A549 (cell line): ENCODE results near the gene RNASEH1. TPM values are rescaled to one million over a fixed set of nuclear protein-coding genes. Genes with fewer than 3 reads are reported as not detected.
A peak's percentile ranks its signal among the peaks of the same experiment; 100 is the strongest.

ENCODE experiments used
- ATAC-seq, 2 experiments: fragments of 200-7000 bp in 1 of 2; fragments of >200 bp in 1 of 2; cut with Nextera tagmentation in 1 of 2; cut with Tn5 transposase in 1 of 2; 3 replicates each; pipeline versions ENCODE4 v1.8.0 to v1.9.1; 2018 to 2020; ENCODE audit warnings: mild to moderate bottlenecking in 1 of 2, moderate library complexity in 1 of 2
- CTCF ChIA-PET: fragments of 300-600 bp; sonication (Branson Sonifier 250); formaldehyde crosslinking; extraction: SDS; loops from one replicate; lab custom pipeline; 2021; ENCODE audit warnings: antibody characterized with exemption, inconsistent platforms; lab: Yijun Ruan, JAX
- POLR2A ChIA-PET: fragments of 350-600 bp; formaldehyde crosslinking; extraction: SDS; loops from one replicate; lab custom pipeline; 2021; ENCODE audit warnings: antibody characterized with exemption, inconsistent platforms; lab: Yijun Ruan, JAX
- DNase-seq, 2 experiments: peaks; one replicate each; pipeline versions ENCODE4 v3.0.0 to v3.0.0-alpha.2; 2011 to 2016; ENCODE audit warnings: low read depth in 1 of 2, low spot score in 1 of 2
- FAIRE-seq: peaks from 2 replicates; lab custom pipeline; 2011; peaks lifted over from hg19 to GRCh38; lab: Jason Lieb, UNC
- H3K27ac ChIP-seq, 2 experiments: fragments of >200 bp; sonication (Bioruptor Twin); formaldehyde crosslinking; 3 replicates each; pipeline ENCODE4 v1.5.1; 2016 to 2017
- H3K4me1 ChIP-seq: fragments of >200 bp; sonication (Bioruptor Twin); formaldehyde crosslinking; 3 replicates; pipeline ENCODE4 v1.6.1; 2016
- H3K4me2 ChIP-seq: fragments of >200 bp; sonication (Bioruptor Twin); formaldehyde crosslinking; 3 replicates; pipeline ENCODE4 v1.6.1; 2016
- H3K4me3 ChIP-seq: fragments of >200 bp; sonication (Bioruptor Twin); formaldehyde crosslinking; 3 replicates; pipeline ENCODE4 v1.5.1; 2016
- H3K9me3 ChIP-seq: fragments of >200 bp; sonication (Bioruptor Twin); formaldehyde crosslinking; 3 replicates; pipeline ENCODE4 v1.6.1; 2016
- ATOH8 ChIP-seq: fragments of 250-450 bp; sonication (Bioruptor Pico); IDR thresholded peaks from 2 replicates; pipeline ENCODE4 v1.5.0; 2020; ENCODE audit warnings: low read depth, mild to moderate bottlenecking, moderate library complexity
- CBX8 ChIP-seq: fragments of 200-600 bp; sonication (generic); IDR thresholded peaks from 2 replicates; pipeline ENCODE4 v1.6.1; 2016
- CEBPB ChIP-seq, 2 experiments: fragments of >200 bp in 1 of 2; sonication (Bioruptor Twin) in 1 of 2; formaldehyde crosslinking in 1 of 2; IDR thresholded peaks; 2 replicates each; pipeline ENCODE4 v1.6.1; 2012 to 2016
- CTCF ChIP-seq: fragments of >200 bp; sonication (Bioruptor Twin); formaldehyde crosslinking; IDR thresholded peaks from 3 replicates; pipeline ENCODE4 v1.5.1; 2016
- E2F6 ChIP-seq: IDR thresholded peaks from 2 replicates; pipeline ENCODE4 v1.6.1; 2012; ENCODE audit warnings: low read depth, borderline replicate concordance
- EHF ChIP-seq: fragments of 250-450 bp; sonication (Bioruptor Pico); IDR thresholded peaks from 2 replicates; pipeline ENCODE4 v1.5.0; 2020; ENCODE audit warnings: mild to moderate bottlenecking
- EHMT2 ChIP-seq: fragments of 200-600 bp; sonication (generic); IDR thresholded peaks from 2 replicates; pipeline ENCODE4 v1.6.1; 2016; ENCODE audit warnings: antibody characterized with exemption, low read depth, mild to moderate bottlenecking, moderate library complexity
- EP300 ChIP-seq, 2 experiments: fragments of >200 bp; sonication (Bioruptor Twin); formaldehyde crosslinking; IDR thresholded peaks; 2 replicates in 1 of 2; 3 replicates in 1 of 2; pipeline ENCODE4 v1.6.1; 2016 to 2017
- ESRRA ChIP-seq: fragments of 150-350 bp; IDR thresholded peaks from 2 replicates; pipeline ENCODE4 v1.6.1; 2014; ENCODE audit warnings: mild to moderate bottlenecking, low read length, borderline replicate concordance
- FOXS1 ChIP-seq: fragments of 250-450 bp; sonication (Bioruptor Pico); IDR thresholded peaks from 2 replicates; pipeline ENCODE4 v1.5.0; 2020; ENCODE audit warnings: mild to moderate bottlenecking, moderate library complexity
- GATA3 ChIP-seq: IDR thresholded peaks from 2 replicates; pipeline ENCODE4 v1.6.1; 2012; ENCODE audit warnings: borderline replicate concordance
- HDAC2 ChIP-seq: fragments of 200-600 bp; sonication (generic); IDR thresholded peaks from 2 replicates; pipeline ENCODE4 v1.6.1; 2016
- HES2 ChIP-seq: fragments of >200 bp; sonication (Bioruptor Twin); formaldehyde crosslinking; IDR thresholded peaks from 2 replicates; pipeline ENCODE4 v1.6.1; 2016
- JUN ChIP-seq, 2 experiments: fragments of >200 bp; sonication (Bioruptor Twin); formaldehyde crosslinking; IDR thresholded peaks; 2 replicates in 1 of 2; 3 replicates in 1 of 2; pipeline ENCODE4 v1.6.1; 2016 to 2017
- JUNB ChIP-seq: fragments of >200 bp; sonication (Bioruptor Twin); formaldehyde crosslinking; IDR thresholded peaks from 2 replicates; pipeline ENCODE4 v1.6.1; 2016
- NFE2L2 ChIP-seq: fragments of 150-350 bp; conservative IDR thresholded peaks from 2 replicates; pipeline ENCODE4 v1.6.1; 2014; ENCODE audit warnings: low read length
- NPAS2 ChIP-seq: fragments of 250-450 bp; sonication (Bioruptor Pico); IDR thresholded peaks from 2 replicates; pipeline ENCODE4 v1.8.0; 2022; ENCODE audit warnings: mild to moderate bottlenecking, moderate library complexity, borderline replicate concordance
- POLR2A ChIP-seq: IDR thresholded peaks from 2 replicates; pipeline ENCODE4 v1.6.1; 2012; ENCODE audit warnings: mild to moderate bottlenecking, low read length
- RAD21 ChIP-seq, 2 experiments: fragments of >200 bp in 1 of 2; sonication (Bioruptor Twin) in 1 of 2; formaldehyde crosslinking in 1 of 2; IDR thresholded peaks in 1 of 2; conservative IDR thresholded peaks in 1 of 2; 2 replicates in 1 of 2; 3 replicates in 1 of 2; pipeline ENCODE4 v1.6.1; 2012 to 2018; ENCODE audit warnings: inconsistent platforms in 1 of 2
- RARB ChIP-seq: fragments of 250-450 bp; sonication (Bioruptor Pico); IDR thresholded peaks from 2 replicates; pipeline ENCODE4 v1.8.0; 2021; ENCODE audit warnings: mild to moderate bottlenecking, moderate library complexity
- RCOR1 ChIP-seq: fragments of 150-350 bp; IDR thresholded peaks from 2 replicates; pipeline ENCODE4 v1.6.1; 2014; ENCODE audit warnings: antibody characterized with exemption, low read length, low read depth
- RNF2 ChIP-seq: fragments of 200-600 bp; sonication (generic); IDR thresholded peaks from 2 replicates; pipeline ENCODE4 v1.6.1; 2016; ENCODE audit warnings: low read depth, mild to moderate bottlenecking, antibody characterized with exemption, moderate library complexity, borderline replicate concordance
- USF2 ChIP-seq: fragments of 450-650 bp; IDR thresholded peaks from 2 replicates; pipeline ENCODE4 v1.6.1; 2014; ENCODE audit warnings: antibody characterized with exemption
- ZC3H11A ChIP-seq: fragments of 450-650 bp; IDR thresholded peaks from 2 replicates; pipeline ENCODE4 v1.6.1; 2014; ENCODE audit warnings: antibody characterized with exemption, mild to moderate bottlenecking
- ZFP36 ChIP-seq: fragments of 450-650 bp; IDR thresholded peaks from 2 replicates; pipeline ENCODE4 v1.6.1; 2014; ENCODE audit warnings: borderline replicate concordance; ENCODE audit not compliant: partially characterized antibody
- ZSCAN20 ChIP-seq: fragments of 250-450 bp; sonication (Bioruptor Pico); IDR thresholded peaks from 2 replicates; pipeline ENCODE4 v1.8.0; 2022; ENCODE audit warnings: mild to moderate bottlenecking, moderate library complexity
- WGBS: methylation state at CpG from one replicate; pipeline ENCODE4 v1.1.6; 2017; ENCODE audit errors: missing lambda C conversion rate; 5-methylcytosine and 5-hydroxymethylcytosine counted together
- polyA plus RNA-seq, 4 experiments: library from polyadenylated mRNA; depleted of rRNA in 3 of 4; stranded (reverse); fragments of >200 nt; fragmentation: RNase III in 1 of 4; extraction: RNeasy Plus Mini Kit Qiagen cat#74134 plus additional on column Dnase treatment in 1 of 4; gene quantifications; 2 replicates in 3 of 4; 3 replicates in 1 of 4; pipeline ENCODE4 v1.2.3, GENCODE V29; 2011 to 2017

Gene RNASEH1
- polyA plus RNA-seq, 2 of the 4 experiments (the other 2 are of a cell fraction) = 54.3 to 55.3 TPM

- ATAC-seq = no peak
- Histone ChIP-seq H3K4me2 (no peak overlapping the region), H3K27ac (peak overlapping the region; percentile 87 to 95; a peak in 5 of 6 replicates), H3K9me3 (no peaks in the 10 kb centered on the region), H3K4me1 (peaks cover 22% of the 10 kb centered on the region), H3K4me3 (no peak overlapping the region)
- FAIRE-seq = no peak
- 93% methylated on average over 18 of the region's 19 CpGs for WGBS
- no peak for TF ChIP-seq RARB (CRISPR knock-in tag)
- TF ChIP-seq EHF (CRISPR knock-in tag) = no peak
- TF ChIP-seq CBX8 = no peak
- TF ChIP-seq EHMT2 = no peak
- no peak for TF ChIP-seq JUNB
- no peak for TF ChIP-seq USF2
- TF ChIP-seq JUN (IDR thresholded peaks at IDR 0.05) = no peak
- no peak for TF ChIP-seq ZFP36
- TF ChIP-seq ATOH8 (CRISPR knock-in tag) = no peak
- TF ChIP-seq EP300 (IDR thresholded peaks at IDR 0.05) = no peak
- no peak for TF ChIP-seq ZSCAN20 (CRISPR knock-in tag)
- TF ChIP-seq GATA3 = no peak
- TF ChIP-seq NPAS2 = no peak
- TF ChIP-seq HDAC2 = no peak
- TF ChIP-seq ESRRA = no peak
- TF ChIP-seq NFE2L2 = no peak
- no peak for TF ChIP-seq E2F6
- TF ChIP-seq RAD21 (conservative IDR thresholded peaks at IDR 0.05 in 1 of 2, IDR thresholded peaks at IDR 0.05 in 1 of 2) = no peak
- no peak for TF ChIP-seq FOXS1 (CRISPR knock-in tag)
- no peak for TF ChIP-seq RCOR1
- POLR2A ChIA-PET = no interaction called here
- CTCF ChIA-PET = no interaction called here
- no peak for DNase-seq
Observed at GRCh38 chr2:3603536-3604206, 45.5 kb upstream of the RNASEH1 start.

GRCh38 chr2:3602553-3603339, 44.6 kb upstream of the RNASEH1 start:
- Histone ChIP-seq H3K4me1 (peaks cover 22% of the 10 kb centered on the region), H3K4me2 (no peak overlapping the region), H3K4me3 (no peak overlapping the region), H3K27ac (peak overlapping the region in 1 of 2 experiments; percentile 51; a peak in 3 of 6 replicates)
- TF ChIP-seq RNF2 (no peak), ZC3H11A (no peak), HES2 (no peak), POLR2A (no peak), CEBPB (IDR thresholded peaks at IDR 0.05) (no peak), CTCF (no peak), E2F6 (no peak)
- TF ChIP-seq, all 56 proteins: peak for 0
- ChIA-PET CTCF (interaction anchor here (0.9 to 1.3 kb wide), 3 partner anchors 18 to 48 kb away, joined by 3 to 8 read pairs (median 3); no protein-coding TSS in a partner anchor), POLR2A (no interaction called here)
- no peaks in the 10 kb centered on the region for H3K9me3 ChIP-seq
- no peak for ATAC-seq
- no peak for FAIRE-seq
- DNase-seq = no peak
- WGBS = 84% methylated on average over 25 of the region's 25 CpGs
